ENCODE measurements around the gene SPDYE4. TPM values are rescaled to one million over a fixed set of nuclear protein-coding genes. Genes with fewer than 3 reads are reported as not detected.

SPDYE4 gene
- polyA plus RNA-seq, 4 donors: not detected

DNA sequence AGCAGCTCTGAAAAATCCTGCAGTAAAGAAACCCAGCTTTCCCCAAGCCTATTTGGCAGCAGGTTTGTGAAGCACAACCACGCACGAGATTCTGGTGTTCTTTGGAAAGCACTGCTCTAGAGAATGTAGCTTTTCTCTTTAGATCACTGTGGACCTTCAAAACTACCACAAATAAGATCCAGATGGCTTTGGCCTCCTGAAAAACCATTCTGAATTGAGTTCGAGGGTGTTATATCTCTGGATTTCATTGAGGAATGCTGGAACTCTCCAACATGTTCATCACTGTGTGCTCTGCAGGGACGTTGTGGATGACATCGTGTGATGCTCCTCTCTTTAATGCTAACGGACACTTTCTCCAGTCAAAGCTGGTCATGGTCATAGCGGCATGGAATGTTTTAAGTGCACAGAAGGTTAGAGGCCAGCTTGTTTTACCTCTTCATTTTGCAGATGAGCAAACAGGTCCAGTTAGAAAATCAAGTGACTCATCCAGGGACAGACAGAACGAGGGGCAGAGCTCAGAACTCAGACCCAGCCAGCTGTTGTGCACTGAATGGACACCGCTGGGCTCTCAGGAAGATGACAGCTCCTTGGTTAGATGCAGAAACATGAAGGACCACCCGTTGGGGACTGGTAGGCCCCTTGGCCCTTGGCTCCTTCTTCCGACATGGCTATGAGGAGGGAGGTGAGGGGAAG is 50.9 kb downstream of the SPDYE4 start:
- peak overlapping the region in 1 of 3 donors; percentile 53 for H3K27ac ChIP-seq (ENCODE audit: low read depth in 1 of 3, low read length in 2 of 3)
- DNase-seq (no peak), FAIRE-seq (no peak)
- peaks cover 0 to 8% of the 10 kb centered on the region in 2 donors for H3K9me3 ChIP-seq (ENCODE audit: control insufficient read depth in 2 of 2, insufficient read depth in 1 of 2, low read depth in 1 of 2, low read length in 1 of 2)
- H3K4me3 ChIP-seq (ENCODE audit: low read depth in 1 of 3, low read length in 3 of 3): no peak overlapping the region
- H3K4me1 ChIP-seq (ENCODE audit: control insufficient read depth in 3 of 3, insufficient read depth in 2 of 3, low read depth in 1 of 3, low read length in 2 of 3): peaks cover 0 to 8% (median 0%) of the 10 kb centered on the region in 3 donors
- no peaks in the 10 kb centered on the region for H3K27me3 ChIP-seq (ENCODE audit: control insufficient read depth in 3 of 3, insufficient read depth in 3 of 3, low read length in 3 of 3)
- 60 to 63% (median 62%) methylated on average over 11 of the region's 11 CpGs for WGBS, 3 donors
- no peaks in the 10 kb centered on the region for H3K36me3 ChIP-seq (ENCODE audit: control insufficient read depth in 3 of 3, insufficient read depth in 2 of 3, low read depth in 1 of 3, low read length in 3 of 3)

DNA sequence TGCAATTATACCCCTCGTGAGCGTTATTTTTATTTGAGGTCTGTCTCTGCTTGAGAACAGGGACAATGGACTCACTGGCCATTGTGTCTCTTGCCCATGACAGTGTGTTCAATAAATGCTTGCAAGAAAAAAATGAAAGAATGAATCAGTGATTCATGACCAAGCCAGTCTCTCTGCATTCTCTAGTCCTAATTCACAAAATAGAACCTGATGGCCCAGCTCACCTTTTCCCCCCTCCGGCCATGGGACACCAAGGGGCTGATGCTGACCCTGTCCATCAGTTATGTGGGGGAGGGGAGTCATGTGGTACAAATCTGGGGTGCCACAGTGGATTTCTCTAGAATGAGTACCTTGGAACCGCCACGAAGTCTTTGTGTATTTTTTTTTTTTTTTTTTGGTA is 51.9 kb downstream of the SPDYE4 start:
- no peaks in the 10 kb centered on the region for H3K36me3 ChIP-seq (ENCODE audit: control insufficient read depth in 3 of 3, insufficient read depth in 2 of 3, low read depth in 1 of 3, low read length in 3 of 3)
- H3K4me3 ChIP-seq (ENCODE audit: low read depth in 1 of 3, low read length in 3 of 3): no peak overlapping the region
- H3K27ac ChIP-seq (ENCODE audit: low read depth in 1 of 3, low read length in 2 of 3): no peak overlapping the region
- H3K9me3 ChIP-seq (ENCODE audit: control insufficient read depth in 2 of 2, insufficient read depth in 1 of 2, low read depth in 1 of 2, low read length in 1 of 2): peaks cover 0 to 8% of the 10 kb centered on the region in 2 donors
- no peaks in the 10 kb centered on the region for H3K27me3 ChIP-seq (ENCODE audit: control insufficient read depth in 3 of 3, insufficient read depth in 3 of 3, low read length in 3 of 3)
- DNase-seq: no peak
- 82 to 87% (median 83%) methylated on average over 5 of the region's 5 CpGs for whole genome bisulfite sequencing, 3 donors
- peaks cover 0 to 8% (median 0%) of the 10 kb centered on the region in 3 donors for H3K4me1 ChIP-seq (ENCODE audit: control insufficient read depth in 3 of 3, insufficient read depth in 2 of 3, low read depth in 1 of 3, low read length in 2 of 3)
- FAIRE-seq: no peak

GRCh38 chr17:8705427-8705826 is 52.9 kb downstream of the SPDYE4 start:
- H3K9me3 ChIP-seq (ENCODE audit: control insufficient read depth in 2 of 2, insufficient read depth in 1 of 2, low read depth in 1 of 2, low read length in 1 of 2): peaks cover 0 to 8% of the 10 kb centered on the region in 2 donors
- peaks cover 0 to 8% (median 0%) of the 10 kb centered on the region in 3 donors for H3K4me1 ChIP-seq (ENCODE audit: control insufficient read depth in 3 of 3, insufficient read depth in 2 of 3, low read depth in 1 of 3, low read length in 2 of 3)
- H3K27me3 ChIP-seq (ENCODE audit: control insufficient read depth in 3 of 3, insufficient read depth in 3 of 3, low read length in 3 of 3): no peaks in the 10 kb centered on the region
- FAIRE-seq: no peak
- no peak for DNase-seq
- no peaks in the 10 kb centered on the region for H3K36me3 ChIP-seq (ENCODE audit: control insufficient read depth in 3 of 3, insufficient read depth in 2 of 3, low read depth in 1 of 3, low read length in 3 of 3)
- 83 to 91% (median 90%) methylated on average over 5 of the region's 5 CpGs for WGBS, 3 donors
- H3K27ac ChIP-seq (ENCODE audit: low read depth in 1 of 3, low read length in 2 of 3): no peak overlapping the region
- no peak overlapping the region for H3K4me3 ChIP-seq (ENCODE audit: low read depth in 1 of 3, low read length in 3 of 3)

DNA sequence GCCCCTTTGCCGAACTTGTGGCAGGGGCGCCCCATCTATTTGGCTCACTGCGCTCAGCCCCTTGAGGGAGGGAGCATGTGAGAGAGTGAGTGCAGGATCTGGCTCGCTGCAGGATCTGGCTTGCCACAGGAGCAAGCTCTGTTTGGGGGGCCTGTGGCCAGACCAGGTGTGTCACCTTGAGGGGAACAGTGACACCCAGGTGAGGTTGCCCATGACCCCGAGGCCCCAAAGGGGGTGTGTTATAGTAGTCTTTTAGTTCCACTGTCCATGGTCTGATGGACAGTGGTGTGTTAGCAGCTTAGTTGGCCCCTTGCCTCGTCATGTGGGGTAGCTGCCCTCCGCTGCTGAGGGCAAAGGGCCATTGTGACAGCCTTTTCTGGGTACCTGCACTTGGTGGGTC is 55.3 kb downstream of the SPDYE4 start:
- 65 to 83% (median 78%) methylated on average over 7 of the region's 7 CpGs for WGBS, 3 donors
- peaks cover 0 to 8% of the 10 kb centered on the region in 2 donors for H3K9me3 ChIP-seq (ENCODE audit: control insufficient read depth in 2 of 2, insufficient read depth in 1 of 2, low read depth in 1 of 2, low read length in 1 of 2)
- peaks cover 0 to 17% (median 0%) of the 10 kb centered on the region in 3 donors for H3K4me1 ChIP-seq (ENCODE audit: control insufficient read depth in 3 of 3, insufficient read depth in 2 of 3, low read depth in 1 of 3, low read length in 2 of 3)
- no peaks in the 10 kb centered on the region for H3K36me3 ChIP-seq (ENCODE audit: control insufficient read depth in 3 of 3, insufficient read depth in 2 of 3, low read depth in 1 of 3, low read length in 3 of 3)
- no peak overlapping the region for H3K27ac ChIP-seq (ENCODE audit: low read depth in 1 of 3, low read length in 2 of 3)
- DNase-seq (no peak), FAIRE-seq (no peak)
- no peaks in the 10 kb centered on the region for H3K27me3 ChIP-seq (ENCODE audit: control insufficient read depth in 3 of 3, insufficient read depth in 3 of 3, low read length in 3 of 3)
- H3K4me3 ChIP-seq (ENCODE audit: low read depth in 1 of 3, low read length in 3 of 3): no peak overlapping the region

- H3K27ac ChIP-seq (ENCODE audit: low read depth in 1 of 3, low read length in 2 of 3): no peak overlapping the region
- WGBS, 3 donors: 80 to 88% (median 84%) methylated on average over 4 of the region's 4 CpGs
- H3K4me3 ChIP-seq (ENCODE audit: low read depth in 1 of 3, low read length in 3 of 3): no peak overlapping the region
- H3K4me1 ChIP-seq (ENCODE audit: control insufficient read depth in 3 of 3, insufficient read depth in 2 of 3, low read depth in 1 of 3, low read length in 2 of 3): peaks cover 0 to 18% (median 0%) of the 10 kb centered on the region in 3 donors
- FAIRE-seq (no peak), DNase-seq (no peak)
- H3K9me3 ChIP-seq (ENCODE audit: control insufficient read depth in 2 of 2, insufficient read depth in 1 of 2, low read depth in 1 of 2, low read length in 1 of 2): peaks cover 0 to 8% of the 10 kb centered on the region in 2 donors
- H3K36me3 ChIP-seq (ENCODE audit: control insufficient read depth in 3 of 3, insufficient read depth in 2 of 3, low read depth in 1 of 3, low read length in 3 of 3): no peaks in the 10 kb centered on the region
- no peaks in the 10 kb centered on the region for H3K27me3 ChIP-seq (ENCODE audit: control insufficient read depth in 3 of 3, insufficient read depth in 3 of 3, low read length in 3 of 3)
Observed at GRCh38 chr17:8701754-8702153, 56.6 kb downstream of the SPDYE4 start.

DNA sequence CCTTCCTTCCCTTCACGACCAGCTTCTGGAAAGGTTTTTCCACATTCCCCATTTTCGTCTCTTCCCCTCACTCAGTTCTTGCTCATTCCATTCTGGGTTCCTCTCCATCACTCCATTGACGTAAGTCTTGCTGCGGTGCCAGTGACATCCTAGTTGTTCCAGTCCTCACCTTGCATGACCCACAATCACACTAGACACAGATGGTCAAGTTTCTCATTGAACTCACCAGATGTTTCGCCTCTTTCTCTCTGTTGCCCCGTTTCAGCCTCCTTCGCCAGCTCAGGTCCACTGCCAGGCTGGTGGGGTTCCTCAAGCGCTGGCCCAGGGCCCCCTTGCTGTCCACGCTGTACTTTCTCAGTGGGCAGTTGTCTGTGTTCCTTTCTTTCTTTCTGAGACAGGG is 57.1 kb downstream of the SPDYE4 start:
- DNase-seq (no peak), FAIRE-seq (no peak)
- 79 to 91% (median 88%) methylated on average over 9 of the region's 9 CpGs for WGBS, 3 donors
- no peak overlapping the region for H3K4me3 ChIP-seq (ENCODE audit: low read depth in 1 of 3, low read length in 3 of 3)
- H3K27ac ChIP-seq (ENCODE audit: low read depth in 1 of 3, low read length in 2 of 3): no peak overlapping the region
- no peaks in the 10 kb centered on the region for H3K27me3 ChIP-seq (ENCODE audit: control insufficient read depth in 3 of 3, insufficient read depth in 3 of 3, low read length in 3 of 3)
- H3K36me3 ChIP-seq (ENCODE audit: control insufficient read depth in 3 of 3, insufficient read depth in 2 of 3, low read depth in 1 of 3, low read length in 3 of 3): no peaks in the 10 kb centered on the region
- H3K9me3 ChIP-seq (ENCODE audit: control insufficient read depth in 2 of 2, insufficient read depth in 1 of 2, low read depth in 1 of 2, low read length in 1 of 2): peaks cover 0 to 8% of the 10 kb centered on the region in 2 donors
- H3K4me1 ChIP-seq (ENCODE audit: control insufficient read depth in 3 of 3, insufficient read depth in 2 of 3, low read depth in 1 of 3, low read length in 2 of 3): peaks cover 0 to 19% (median 0%) of the 10 kb centered on the region in 3 donors

Other genes with a start within 250 kb of the SPDYE4 start
- gene MYH10, start 127.8 kb downstream of the SPDYE4 start, polyA plus RNA-seq: 10 to 100 TPM in 1 of 4 donors, 1 to 10 TPM in 2, under 1 TPM in 1; 0.81 to 50.9 (median 3.8) TPM
- gene CCDC42, start 13.7 kb downstream of the SPDYE4 start, polyA plus RNA-seq: under 1 TPM in 1 of 4 donors, not detected in 3; 0.06 TPM
- 10 to 100 TPM in 1 of 4 donors, 1 to 10 TPM in 1, under 1 TPM in 1, not detected in 1; 0.81 to 10.8 (median 5.8) TPM for gene MFSD6L, start 40.8 kb upstream of the SPDYE4 start, polyA plus RNA-seq
- 1 to 10 TPM in 1 of 4 donors, under 1 TPM in 2, not detected in 1; 0.25 to 1.9 (median 0.54) TPM for gene PIK3R6, start 109.1 kb upstream of the SPDYE4 start, polyA plus RNA-seq
- 1 to 10 TPM; 1.3 to 4.6 (median 3.0) TPM for gene PIK3R5, start 207.2 kb upstream of the SPDYE4 start, polyA plus RNA-seq

Measured in small intestine (tissue), 7 donors.